Activated T-cell treated with anti-CD3 and anti-CD28 coated beads, Interleukin-2, amount 50 U/mL, for 4 hours (primary cell): ENCODE measurements around the gene GCNT1. TPM values are rescaled to one million over a fixed set of nuclear protein-coding genes. Genes with fewer than 3 reads are reported as not detected.
"Not testable (repeated sequence)": the region's sequence is repeated elsewhere in the genome, so short reads cannot be mapped to it uniquely, and the experiment has no call there.

Source experiments
- ATAC-seq, 2 donors: fragments of 200-7000 bp; cut with Tn5 transposase; one replicate each; pipeline ENCODE4 v1.10.0; 2021
- DNase-seq: peaks from one replicate; pipeline ENCODE4 v3.0.0-alpha.2; 2020
- H3K27me3 Mint-ChIP-seq: one replicate; pipeline ENCODE4 v1.8.0; 2021; ENCODE audit warnings: low read depth, mixed read lengths
- H3K36me3 Mint-ChIP-seq: one replicate; pipeline ENCODE4 v1.8.0; 2022; ENCODE audit warnings: mixed read lengths; ENCODE audit not compliant: insufficient read depth
- H3K4me1 Mint-ChIP-seq: one replicate; pipeline ENCODE4 v1.8.0; 2021; ENCODE audit warnings: low read depth, mixed read lengths
- H3K4me3 Mint-ChIP-seq: one replicate; pipeline ENCODE4 v1.8.0; 2021; ENCODE audit warnings: mild to moderate bottlenecking, moderate library complexity, mixed read lengths
- H3K9me3 Mint-ChIP-seq: one replicate; pipeline ENCODE4 v1.8.0; 2021; ENCODE audit warnings: mixed read lengths
- total RNA-seq, 3 donors: library from RNA; stranded (reverse); gene quantifications; one replicate each; pipeline ENCODE4 v1.2.1, GENCODE V29; 2021

GCNT1 gene
- total RNA-seq, 3 donors from 2014 or later, result 6.2 to 8.9 (median 7.7) TPM

GRCh38 chr9:76456202-76456926 is 2.6 kb upstream of the GCNT1 start:
- Mint-ChIP-seq H3K27me3 (no peaks in the 10 kb centered on the region), H3K36me3 (no peaks in the 10 kb centered on the region), H3K9me3 (no peaks in the 10 kb centered on the region), H3K4me1 (peaks cover 26% of the 10 kb centered on the region), H3K4me3 (no peak overlapping the region)
- DNase-seq, result no peak
- ATAC-seq, result no peak

GRCh38 chr9:76459694-76460635 is 983 bp downstream of the GCNT1 start:
- DNase-seq (no peak), ATAC-seq (peak; percentile 10)
- peaks cover 2% of the 10 kb centered on the region for H3K36me3 Mint-ChIP-seq
- H3K4me1 Mint-ChIP-seq, result peaks cover 30% of the 10 kb centered on the region
- no peaks in the 10 kb centered on the region for H3K27me3 Mint-ChIP-seq
- no peaks in the 10 kb centered on the region for H3K9me3 Mint-ChIP-seq
- peak overlapping the region; percentile 94 for H3K4me3 Mint-ChIP-seq

- ATAC-seq (no peak), DNase-seq (no peak)
- Mint-ChIP-seq H3K9me3 (no peaks in the 10 kb centered on the region), H3K4me3 (no peak overlapping the region), H3K4me1 (peaks cover 33% of the 10 kb centered on the region), H3K27me3 (no peaks in the 10 kb centered on the region), H3K36me3 (peaks cover 4% of the 10 kb centered on the region)
These were observed 3.1 kb downstream of the GCNT1 start for GRCh38 chr9:76462126-76462525.

GRCh38 chr9:76463211-76463610 is 4.2 kb downstream of the GCNT1 start:
- Mint-ChIP-seq H3K4me1 (peaks cover 35% of the 10 kb centered on the region), H3K36me3 (peaks cover 4% of the 10 kb centered on the region), H3K27me3 (no peaks in the 10 kb centered on the region), H3K9me3 (no peaks in the 10 kb centered on the region), H3K4me3 (no peak overlapping the region)
- DNase-seq (no peak), ATAC-seq (no peak)

- ATAC-seq (no peak), DNase-seq (no peak)
- peaks cover 4% of the 10 kb centered on the region for H3K36me3 Mint-ChIP-seq
- H3K4me1 Mint-ChIP-seq, result peaks cover 28% of the 10 kb centered on the region
- no peak overlapping the region for H3K4me3 Mint-ChIP-seq
- H3K27me3 Mint-ChIP-seq, result no peaks in the 10 kb centered on the region
- no peaks in the 10 kb centered on the region for H3K9me3 Mint-ChIP-seq
These were observed 5.7 kb downstream of the GCNT1 start for GRCh38 chr9:76464706-76465105.

GRCh38 chr9:76465442-76466298 is 6.7 kb downstream of the GCNT1 start:
- no peaks in the 10 kb centered on the region for H3K27me3 Mint-ChIP-seq
- ATAC-seq (no peak), DNase-seq (no peak)
- H3K4me1 Mint-ChIP-seq, result peaks cover 21% of the 10 kb centered on the region
- no peaks in the 10 kb centered on the region for H3K9me3 Mint-ChIP-seq
- H3K36me3 Mint-ChIP-seq, result peaks cover 4% of the 10 kb centered on the region
- H3K4me3 Mint-ChIP-seq, result no peak overlapping the region

GRCh38 chr9:76466299-76466605 is 7.3 kb downstream of the GCNT1 start:
- Mint-ChIP-seq H3K36me3 (peaks cover 4% of the 10 kb centered on the region), H3K27me3 (no peaks in the 10 kb centered on the region), H3K4me1 (peaks cover 19% of the 10 kb centered on the region), H3K4me3 (no peak overlapping the region), H3K9me3 (no peaks in the 10 kb centered on the region)
- ATAC-seq, result no peak
- no peak for DNase-seq

GRCh38 chr9:76474419-76474818 is 15.4 kb downstream of the GCNT1 start:
- Mint-ChIP-seq H3K9me3 (peaks cover 5% of the 10 kb centered on the region), H3K4me3 (no peak overlapping the region), H3K27me3 (no peaks in the 10 kb centered on the region), H3K36me3 (peaks cover 6% of the 10 kb centered on the region), H3K4me1 (peaks cover 6% of the 10 kb centered on the region)
- ATAC-seq (no peak), DNase-seq (no peak)

GRCh38 chr9:76475686-76476085 is 16.7 kb downstream of the GCNT1 start:
- Mint-ChIP-seq H3K4me3 (no peak overlapping the region), H3K4me1 (peaks cover 6% of the 10 kb centered on the region), H3K27me3 (no peaks in the 10 kb centered on the region), H3K9me3 (peaks cover 8% of the 10 kb centered on the region), H3K36me3 (peaks cover 8% of the 10 kb centered on the region)
- ATAC-seq (no peak), DNase-seq (no peak)

- not testable (repeated sequence) for H3K4me1 Mint-ChIP-seq, H3K9me3 Mint-ChIP-seq, DNase-seq, ATAC-seq, H3K27me3 Mint-ChIP-seq, H3K4me3 Mint-ChIP-seq, H3K36me3 Mint-ChIP-seq
These were observed 18.8 kb downstream of the GCNT1 start for GRCh38 chr9:76477818-76478217.

GRCh38 chr9:76478226-76478625 is 19.2 kb downstream of the GCNT1 start:
- ATAC-seq (no peak), DNase-seq (no peak)
- Mint-ChIP-seq H3K4me3 (no peak overlapping the region), H3K36me3 (peaks cover 8% of the 10 kb centered on the region), H3K4me1 (no peaks in the 10 kb centered on the region), H3K27me3 (no peaks in the 10 kb centered on the region), H3K9me3 (peaks cover 8% of the 10 kb centered on the region)

GRCh38 chr9:76479337-76479736 is 20.4 kb downstream of the GCNT1 start:
- DNase-seq, H3K4me1 Mint-ChIP-seq, ATAC-seq, H3K9me3 Mint-ChIP-seq, H3K27me3 Mint-ChIP-seq, H3K36me3 Mint-ChIP-seq, H3K4me3 Mint-ChIP-seq: not testable (repeated sequence)

GRCh38 chr9:76486151-76486550 is 27.2 kb downstream of the GCNT1 start:
- ATAC-seq, result no peak
- H3K4me1 Mint-ChIP-seq, result peaks cover 14% of the 10 kb centered on the region
- DNase-seq, result no peak
- H3K27me3 Mint-ChIP-seq, result no peaks in the 10 kb centered on the region
- H3K4me3 Mint-ChIP-seq, result no peak overlapping the region
- H3K9me3 Mint-ChIP-seq, result peaks cover 3% of the 10 kb centered on the region
- peaks cover 2% of the 10 kb centered on the region for H3K36me3 Mint-ChIP-seq

GRCh38 chr9:76490249-76490990 is 31.4 kb downstream of the GCNT1 start:
- peaks cover 7% of the 10 kb centered on the region for H3K9me3 Mint-ChIP-seq
- no peak overlapping the region for H3K4me3 Mint-ChIP-seq
- H3K36me3 Mint-ChIP-seq, result peaks cover 2% of the 10 kb centered on the region
- H3K4me1 Mint-ChIP-seq, result peaks cover 15% of the 10 kb centered on the region
- no peak for ATAC-seq
- no peak for DNase-seq
- H3K27me3 Mint-ChIP-seq, result no peaks in the 10 kb centered on the region
